AG04449 (cell line): ENCODE measurements around the gene CLDN3.
"Not testable (repeated sequence)": the region's sequence is repeated elsewhere in the genome, so short reads cannot be mapped to it uniquely, and the experiment has no call there.

Source experiments
- CTCF ChIA-PET: fragments of 350-600 bp; formaldehyde crosslinking; extraction: SDS; loops from one replicate; lab custom pipeline; 2021; ENCODE audit warnings: antibody characterized with exemption; lab: Yijun Ruan, JAX
- POLR2A ChIA-PET: fragments of 400-600, 350-600 bp; formaldehyde crosslinking; extraction: SDS; loops from one replicate; lab custom pipeline; 2020; ENCODE audit warnings: antibody characterized with exemption, inconsistent platforms; lab: Yijun Ruan, JAX
- DNase-seq: peaks from one replicate; pipeline ENCODE4 v3.0.0-alpha.2; 2010; ENCODE audit warnings: low read depth, low spot score
- H3K4me3 ChIP-seq: 2 replicates; pipeline ENCODE4 v1.5.1; 2011; ENCODE audit warnings: low read depth, mild to moderate bottlenecking, control low read depth, low read length
- CTCF ChIP-seq: IDR thresholded peaks from one replicate; pipeline ENCODE4 v1.5.1; 2011; ENCODE audit warnings: mild to moderate bottlenecking, moderate library complexity, low read length, control low read depth, inconsistent platforms; ENCODE audit not compliant: insufficient read depth; ENCODE audit errors: missing control alignments

The CLDN3 gene

GRCh38 chr7:73809467-73809951, 39.4 kb upstream of the CLDN3 start:
- ChIA-PET CTCF (interaction anchor here (1.0 to 8.6 kb wide), 3 partner anchors 9 to 46 kb away, joined by 3 to 114 read pairs (median 4); no protein-coding TSS in a partner anchor), POLR2A (no interaction called here)
- DNase-seq, result no peak
- H3K4me3 ChIP-seq, result no peak overlapping the region
- no peak for TF ChIP-seq CTCF

- H3K4me3 ChIP-seq, result no peak overlapping the region
- no peak for DNase-seq
- ChIA-PET CTCF (interaction anchor here (0.6 kb wide), 1 partner anchor 9 kb away, joined by 3 read pairs; no protein-coding TSS in a partner anchor), POLR2A (no interaction called here)
- no peak for TF ChIP-seq CTCF
Measured at GRCh38 chr7:73802459-73802858, 32.4 kb upstream of the CLDN3 start.

- no peak overlapping the region for H3K4me3 ChIP-seq
- POLR2A ChIA-PET, result no interaction called here
- CTCF ChIA-PET, result interaction anchor here (2.7 kb wide), 1 partner anchor 10 kb away, joined by 19 read pairs; no protein-coding TSS in a partner anchor
- TF ChIP-seq CTCF, result no peak
- no peak for DNase-seq
Measured at GRCh38 chr7:73801577-73801976, 31.5 kb upstream of the CLDN3 start.

- ChIA-PET CTCF (interaction anchor here (0.6 to 2.7 kb wide), 2 partner anchors 8 to 12 kb away, joined by 3 to 19 read pairs; no protein-coding TSS in a partner anchor), POLR2A (no interaction called here)
- no peak for DNase-seq
- TF ChIP-seq CTCF, result no peak
- H3K4me3 ChIP-seq, result no peak overlapping the region
Measured at GRCh38 chr7:73799282-73800141, 29.4 kb upstream of the CLDN3 start.

GRCh38 chr7:73797176-73797575, 27.1 kb upstream of the CLDN3 start:
- H3K4me3 ChIP-seq, CTCF ChIA-PET, DNase-seq, POLR2A ChIA-PET: not testable (repeated sequence)

- DNase-seq, H3K4me3 ChIP-seq, POLR2A ChIA-PET: not testable (repeated sequence)
- CTCF ChIA-PET, result interaction anchor here (1.0 kb wide), 1 partner anchor 26 kb away, joined by 3 read pairs; no protein-coding TSS in a partner anchor
Measured at GRCh38 chr7:73796656-73797055, 26.6 kb upstream of the CLDN3 start.

- CTCF ChIA-PET, DNase-seq, POLR2A ChIA-PET, H3K4me3 ChIP-seq: not testable (repeated sequence)
Measured at GRCh38 chr7:73795188-73795587, 25.1 kb upstream of the CLDN3 start.

GRCh38 chr7:73791170-73791690, 21.2 kb upstream of the CLDN3 start:
- DNase-seq, CTCF ChIA-PET, POLR2A ChIA-PET, H3K4me3 ChIP-seq: not testable (repeated sequence)
